SU-DHL-6 (cell line): ENCODE results near the gene ZBED2.

Experiments used
- EZH2phosphoT487 ChIP-seq: fragments of 200-600 bp; sonication (generic), shearing (Covaris generic); conservative IDR thresholded peaks from 2 replicates; pipeline ENCODE4 v1.6.1; 2018; ENCODE audit warnings: mild to moderate bottlenecking, antibody characterized with exemption, low read length, moderate library complexity, mixed read lengths
- TF ChIP-seq, protein P1 (sequence below): fragments of 200-600 bp; sonication (generic); IDR thresholded peaks from one replicate; pipeline ENCODE4 v1.5.1; 2017; ENCODE audit warnings: antibody characterized with exemption, mild to moderate bottlenecking, low read length, moderate library complexity; ENCODE audit not compliant: insufficient read depth, poor library complexity, severe bottlenecking

DNA sequence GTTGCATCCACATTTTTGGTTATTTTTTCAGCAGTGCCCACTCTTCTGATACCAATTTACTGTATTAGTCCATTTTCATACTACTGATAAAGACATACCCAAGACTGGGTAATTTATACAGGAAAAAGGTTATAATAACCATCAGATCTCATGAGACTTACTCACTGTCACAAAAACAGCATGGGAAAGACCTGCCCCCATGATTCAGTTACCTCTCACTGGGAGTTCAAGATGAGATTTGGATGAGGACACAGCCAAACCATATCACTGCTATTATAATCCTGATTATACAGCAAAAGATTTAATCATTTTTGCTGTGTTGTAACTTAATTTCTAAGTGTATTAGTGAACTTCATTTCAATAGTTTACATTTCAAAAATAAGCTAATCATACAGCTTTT is 6.6 kb downstream of the ZBED2 start:
- TF ChIP-seq, protein P1, sequence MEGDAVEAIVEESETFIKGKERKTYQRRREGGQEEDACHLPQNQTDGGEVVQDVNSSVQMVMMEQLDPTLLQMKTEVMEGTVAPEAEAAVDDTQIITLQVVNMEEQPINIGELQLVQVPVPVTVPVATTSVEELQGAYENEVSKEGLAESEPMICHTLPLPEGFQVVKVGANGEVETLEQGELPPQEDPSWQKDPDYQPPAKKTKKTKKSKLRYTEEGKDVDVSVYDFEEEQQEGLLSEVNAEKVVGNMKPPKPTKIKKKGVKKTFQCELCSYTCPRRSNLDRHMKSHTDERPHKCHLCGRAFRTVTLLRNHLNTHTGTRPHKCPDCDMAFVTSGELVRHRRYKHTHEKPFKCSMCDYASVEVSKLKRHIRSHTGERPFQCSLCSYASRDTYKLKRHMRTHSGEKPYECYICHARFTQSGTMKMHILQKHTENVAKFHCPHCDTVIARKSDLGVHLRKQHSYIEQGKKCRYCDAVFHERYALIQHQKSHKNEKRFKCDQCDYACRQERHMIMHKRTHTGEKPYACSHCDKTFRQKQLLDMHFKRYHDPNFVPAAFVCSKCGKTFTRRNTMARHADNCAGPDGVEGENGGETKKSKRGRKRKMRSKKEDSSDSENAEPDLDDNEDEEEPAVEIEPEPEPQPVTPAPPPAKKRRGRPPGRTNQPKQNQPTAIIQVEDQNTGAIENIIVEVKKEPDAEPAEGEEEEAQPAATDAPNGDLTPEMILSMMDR = no peak
- no peak for TF ChIP-seq EZH2phosphoT487
